Superior temporal gyrus (tissue), 1 donor: ENCODE measurements around the gene ZNF138.

Source experiments
- DNase-seq: peaks from one replicate; pipeline ENCODE4 v3.0.0-alpha.2; 2016; ENCODE audit errors: extremely low spot score

The ZNF138 gene

GRCh38 chr7:64875258-64875657, 81.0 kb downstream of the ZNF138 start:
- no peak for DNase-seq

- no peak for DNase-seq
Observed at GRCh38 chr7:64875658-64876406, 81.6 kb downstream of the ZNF138 start.

GRCh38 chr7:64876792-64877713, 82.8 kb downstream of the ZNF138 start:
- DNase-seq = peak; percentile 80

- no peak for DNase-seq
Observed at GRCh38 chr7:64877714-64878610, 83.7 kb downstream of the ZNF138 start.

- no peak for DNase-seq
Observed at GRCh38 chr7:64878684-64879083, 84.5 kb downstream of the ZNF138 start.

- no peak for DNase-seq
Observed at GRCh38 chr7:64879086-64879730, 85.0 kb downstream of the ZNF138 start.

- no peak for DNase-seq
Observed at GRCh38 chr7:64879800-64880199, 85.6 kb downstream of the ZNF138 start.

- no peak for DNase-seq
Observed at GRCh38 chr7:64880322-64881297, 86.4 kb downstream of the ZNF138 start.

GRCh38 chr7:64881461-64882287, 87.4 kb downstream of the ZNF138 start:
- no peak for DNase-seq

- DNase-seq = peak; percentile 67
Observed at GRCh38 chr7:64882341-64883112, 88.3 kb downstream of the ZNF138 start.
